NCI-H82 treated with DMSO at 0.1 percent for 48 hours (cell line): ENCODE data around the gene SPTSSA.
A peak's percentile ranks its signal among the peaks of the same experiment; 100 is the strongest.

Source experiments
- DNase-seq: peaks from one replicate; lab custom pipeline; 2025; ENCODE audit not compliant: unreplicated experiment; lab: John Stamatoyannopoulos, UW

SPTSSA gene

GRCh38 chr14:34472706-34473279 is 10.8 kb upstream of the SPTSSA start:
- DNase-seq, result no peak

DNA sequence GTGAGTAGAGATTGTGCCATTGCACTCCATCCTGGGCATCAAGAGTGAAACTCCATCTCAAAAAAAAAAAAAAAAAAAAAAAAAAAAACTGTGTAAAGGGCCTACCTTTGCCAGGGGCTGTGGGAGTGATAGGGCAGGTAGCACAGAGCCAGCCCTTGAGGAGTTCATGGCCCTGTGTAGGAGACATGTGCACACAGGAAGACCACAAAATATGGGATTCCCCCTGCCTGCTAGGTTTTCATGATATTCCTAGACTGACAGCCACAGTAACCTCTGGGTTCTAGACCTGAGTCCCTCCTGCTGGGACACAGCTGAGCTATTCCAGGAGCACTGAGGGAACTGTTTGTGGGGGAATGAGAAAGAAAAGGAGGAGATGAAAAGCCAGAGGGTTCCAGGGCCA is 8.3 kb upstream of the SPTSSA start:
- DNase-seq, result no peak

GRCh38 chr14:34466691-34467090 is 4.7 kb upstream of the SPTSSA start:
- no peak for DNase-seq

GRCh38 chr14:34465069-34465859 is 3.2 kb upstream of the SPTSSA start:
- peak; percentile 17 for DNase-seq

DNA sequence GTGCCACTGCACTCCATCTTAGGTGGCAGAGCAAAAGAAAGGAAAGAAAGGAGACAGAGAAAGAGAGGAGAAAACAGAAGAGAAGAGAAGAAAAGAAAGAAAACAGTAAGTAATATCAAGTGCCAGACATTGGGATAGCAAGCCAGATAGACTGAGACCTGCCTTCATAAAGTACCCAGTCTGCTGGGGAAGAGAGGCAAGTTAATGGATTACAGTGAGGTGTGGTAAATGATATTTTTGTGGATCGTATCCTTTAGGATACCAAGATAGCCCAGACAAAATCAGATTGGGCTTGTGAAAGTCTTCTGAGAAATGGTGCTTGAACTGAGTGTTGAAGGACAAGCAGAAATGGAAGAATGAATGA is 1.5 kb upstream of the SPTSSA start:
- DNase-seq, result no peak

DNA sequence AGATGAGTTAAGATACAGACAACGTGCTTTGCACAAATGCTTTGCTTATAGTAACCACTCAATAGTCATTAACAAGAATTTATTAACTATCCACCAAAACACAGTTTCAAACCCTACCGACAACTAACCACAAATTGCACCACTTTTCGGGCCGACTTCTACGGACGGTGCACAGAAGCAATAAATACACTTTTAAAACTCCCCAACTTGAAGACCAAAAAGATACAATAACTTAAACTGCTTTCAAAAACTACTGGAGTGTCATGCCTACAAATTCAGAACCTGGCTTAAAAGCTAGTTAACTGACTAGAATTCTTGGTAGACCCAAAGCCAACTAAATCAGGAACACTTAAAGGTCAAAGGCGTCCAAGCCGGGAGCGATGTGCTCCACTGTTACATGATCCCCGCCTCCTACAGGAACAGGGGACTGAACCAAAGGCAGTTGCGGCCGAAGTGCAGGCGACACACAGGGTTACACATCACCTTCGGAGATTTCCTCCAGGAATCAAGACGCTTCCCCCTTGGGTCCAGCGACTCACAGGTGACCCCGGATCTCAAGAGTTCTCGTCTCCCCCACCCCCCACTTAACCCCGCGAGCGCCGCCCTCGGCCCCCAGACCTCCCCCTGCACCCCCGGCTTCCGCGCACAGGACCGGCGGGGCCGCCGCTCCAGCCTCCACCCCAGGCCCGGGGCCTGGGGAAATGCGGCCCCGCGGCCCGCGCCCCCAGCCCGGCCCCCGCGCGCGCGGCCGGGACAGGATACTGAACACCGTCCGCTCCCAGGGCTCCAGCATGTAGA is 507 bp downstream of the SPTSSA start:
- peak; percentile 6 for DNase-seq

DNA sequence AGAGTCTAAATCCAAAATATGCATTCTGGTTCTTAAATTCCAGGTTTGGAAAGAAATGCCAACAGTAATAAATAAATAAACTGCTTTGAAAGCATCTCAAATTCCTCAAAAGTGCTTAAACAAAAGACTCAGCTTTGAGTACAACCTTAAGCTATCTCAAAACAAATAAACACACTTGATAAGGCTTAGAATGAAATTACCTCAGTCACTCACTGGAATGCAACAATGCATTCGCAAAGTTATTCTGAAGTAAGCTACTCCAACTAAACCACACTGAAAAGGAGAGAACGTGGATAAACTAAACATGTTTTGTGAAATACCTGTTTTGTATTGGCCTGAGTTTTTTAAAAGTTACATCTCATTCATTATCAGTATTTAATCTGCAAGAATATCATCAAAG is 1.2 kb downstream of the SPTSSA start:
- DNase-seq, result no peak

DNA sequence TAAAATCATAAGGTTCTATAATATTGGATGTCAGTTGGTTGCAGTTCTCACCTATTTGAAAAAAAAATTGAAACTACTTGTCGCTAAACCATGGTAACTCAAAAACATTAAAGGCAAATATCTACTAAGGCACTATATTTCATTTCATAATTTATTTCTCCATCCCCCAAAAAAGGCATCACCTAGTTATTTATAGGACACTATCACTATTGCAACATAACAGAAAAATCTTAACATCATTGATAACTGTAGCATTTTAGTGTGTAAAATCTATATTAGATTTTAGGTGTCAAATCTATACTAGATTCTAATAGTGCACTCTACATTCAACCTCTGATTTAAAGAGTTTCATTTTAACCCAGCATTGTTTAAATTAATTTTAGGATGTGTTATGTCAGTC is 1.7 kb downstream of the SPTSSA start:
- DNase-seq, result no peak

- no peak for DNase-seq
Measured at GRCh38 chr14:34457186-34457585, 4.9 kb downstream of the SPTSSA start.

- no peak for DNase-seq
Measured at GRCh38 chr14:34453226-34453625, 8.8 kb downstream of the SPTSSA start.

DNA sequence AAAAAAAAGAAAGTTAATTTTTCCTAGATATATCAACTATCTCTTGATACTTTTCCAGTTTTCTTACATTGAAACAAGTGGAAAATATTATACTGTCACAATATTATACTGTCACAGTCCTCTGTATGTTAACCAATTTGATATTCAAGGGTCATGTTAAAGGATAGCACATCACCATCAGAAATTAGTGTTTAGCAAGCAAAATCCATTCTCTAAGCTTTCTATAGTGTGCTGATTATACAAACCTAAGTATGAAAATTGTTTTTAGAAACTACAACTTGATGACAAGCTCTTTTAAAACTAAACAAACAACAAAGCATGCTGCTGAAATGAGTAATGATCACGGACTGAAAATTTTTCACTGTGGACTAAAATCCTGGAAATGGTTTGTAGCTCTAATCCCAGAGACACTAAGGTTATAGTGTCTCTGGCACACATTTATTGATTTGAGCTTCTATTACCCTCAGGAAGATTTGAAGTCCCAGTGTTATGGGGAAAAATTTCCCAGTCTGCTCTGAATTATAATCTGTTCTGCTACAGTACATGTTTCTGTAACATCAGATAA is 9.7 kb downstream of the SPTSSA start:
- no peak for DNase-seq

DNA sequence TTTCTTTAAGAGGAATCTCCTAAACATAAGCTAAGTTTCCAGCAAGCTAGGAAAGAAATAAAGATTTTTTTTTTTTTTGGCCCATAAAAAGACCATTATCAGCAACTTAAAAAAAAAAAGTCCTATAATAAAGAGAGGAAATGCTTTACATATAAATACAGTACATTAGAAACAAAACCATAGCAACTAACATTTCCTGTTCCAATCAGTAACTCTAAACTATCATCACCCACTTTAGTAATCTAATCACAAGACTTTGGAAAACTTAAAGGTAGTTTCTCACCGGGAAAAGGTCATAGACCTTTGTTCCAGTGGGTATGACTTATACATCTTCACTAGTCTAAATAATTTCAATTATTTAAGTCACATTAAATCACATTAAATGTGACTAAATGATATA is 11.1 kb downstream of the SPTSSA start:
- no peak for DNase-seq

DNA sequence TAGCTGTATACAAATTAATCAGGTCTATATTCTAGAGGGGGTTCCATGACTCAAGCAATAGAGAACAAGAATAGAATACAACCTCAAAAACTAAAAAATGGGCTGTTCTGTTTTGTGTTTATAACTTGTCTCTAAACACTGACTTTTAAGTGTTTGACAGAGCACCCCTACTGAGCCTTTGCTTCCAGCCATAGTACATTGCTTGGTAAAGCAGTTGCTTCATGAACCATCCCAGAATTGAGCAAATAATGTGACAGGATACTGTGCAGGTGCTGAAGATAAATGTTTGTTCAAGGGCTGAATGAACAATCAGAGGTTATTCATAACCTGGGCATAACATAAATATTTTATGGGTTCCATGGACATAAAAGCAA is 11.5 kb downstream of the SPTSSA start:
- no peak for DNase-seq

- DNase-seq, result no peak
Measured at GRCh38 chr14:34449819-34450541, 12.1 kb downstream of the SPTSSA start.

DNA sequence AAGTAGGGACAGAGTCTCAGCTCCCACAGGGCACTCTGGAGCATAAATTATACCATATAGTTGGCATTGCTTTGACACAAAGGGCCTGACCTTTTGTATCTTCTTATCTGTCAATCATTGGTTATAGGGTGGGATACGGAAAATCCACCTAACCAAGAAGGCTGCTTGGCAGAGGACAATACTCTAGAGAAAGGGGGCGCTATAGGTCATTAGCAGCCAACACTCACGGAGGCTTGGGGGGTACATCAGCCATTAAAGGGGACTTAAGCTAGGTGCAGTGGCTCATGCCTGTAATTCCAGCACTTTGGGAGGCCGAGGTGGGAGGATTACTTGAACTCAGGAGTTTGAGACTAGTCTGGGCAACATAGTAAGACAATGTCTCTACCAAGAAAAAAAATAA is 22.9 kb downstream of the SPTSSA start:
- DNase-seq, result no peak

- no peak for DNase-seq
Measured at GRCh38 chr14:34438438-34438837, 23.6 kb downstream of the SPTSSA start.

DNA sequence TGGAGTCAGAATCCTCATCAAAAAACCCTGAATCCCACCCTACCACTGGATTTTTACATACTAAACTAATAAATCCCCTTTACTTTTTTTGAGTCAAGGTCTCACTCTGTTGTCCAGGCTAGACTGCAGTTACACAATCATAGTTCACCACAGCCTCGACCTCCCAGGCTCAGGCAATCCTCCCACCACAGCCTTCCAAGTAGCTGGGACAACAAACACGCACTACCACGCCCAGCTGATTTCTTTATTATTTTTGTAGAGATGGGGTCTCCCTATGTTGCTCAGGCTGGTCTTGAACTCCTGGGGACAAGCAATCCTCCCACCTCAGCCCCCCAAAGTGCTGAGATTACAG is 24.3 kb downstream of the SPTSSA start:
- DNase-seq, result no peak

- no peak for DNase-seq
Measured at GRCh38 chr14:34436960-34437728, 24.9 kb downstream of the SPTSSA start.

DNA sequence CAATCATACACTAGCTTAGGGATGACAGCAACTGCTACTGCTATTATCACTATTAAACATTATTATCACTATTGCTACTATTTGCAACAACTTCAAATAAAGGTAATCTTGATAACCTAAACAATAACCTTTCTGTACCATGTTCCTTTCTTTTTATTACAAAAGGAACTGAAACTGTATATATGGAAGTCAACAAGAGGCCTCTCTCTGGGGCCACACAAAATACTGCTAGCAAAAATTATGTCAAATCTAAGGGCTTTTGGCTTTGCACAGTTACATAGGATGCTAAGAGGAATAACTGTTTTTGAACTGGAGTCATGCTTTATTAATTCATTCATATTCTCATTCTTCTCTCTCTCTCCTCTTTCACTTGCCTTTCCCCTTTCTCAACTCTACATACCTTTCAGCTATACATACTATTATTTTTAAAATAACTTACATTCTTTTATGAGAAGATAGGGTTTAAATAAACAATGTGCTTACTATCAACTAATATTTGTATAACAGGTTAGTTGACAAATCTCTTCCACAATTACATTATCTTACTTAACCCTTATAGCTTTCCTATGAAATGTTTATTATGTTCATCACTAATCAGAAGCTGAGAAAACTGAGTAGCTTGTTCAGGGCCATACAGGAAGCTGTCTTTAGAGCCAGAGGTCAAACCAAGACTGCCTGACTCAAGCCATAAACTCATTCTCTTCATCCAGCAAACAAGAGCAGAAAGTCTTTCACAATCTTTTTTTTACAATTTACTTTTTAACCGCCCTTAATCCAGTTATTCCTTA is 25.7 kb downstream of the SPTSSA start:
- DNase-seq, result no peak

GRCh38 chr14:34433957-34434356 is 28.1 kb downstream of the SPTSSA start:
- no peak for DNase-seq
